H7 (cell line): ENCODE measurements around the gene BCL10. TPM values are rescaled to one million over a fixed set of nuclear protein-coding genes. Genes with fewer than 3 reads are reported as not detected.

Source experiments
- DNase-seq: peaks from one replicate; pipeline ENCODE4 v3.0.0; 2012
- H3K27me3 ChIP-seq: 2 replicates; pipeline ENCODE4 v1.6.0; 2011; ENCODE audit warnings: mild to moderate bottlenecking, low read length; ENCODE audit not compliant: control insufficient read depth, insufficient read depth
- H3K36me3 ChIP-seq: replicated peaks from 2 replicates; pipeline ENCODE4 v1.5.1; 2011; ENCODE audit warnings: low read length; ENCODE audit not compliant: control insufficient read depth, insufficient read depth
- H3K4me3 ChIP-seq: 2 replicates; pipeline ENCODE4 v1.5.1; 2011; ENCODE audit warnings: low read depth, mild to moderate bottlenecking, control low read depth, low read length, moderate library complexity; ENCODE audit not compliant: insufficient read depth
- total RNA-seq: library from RNA; depleted of rRNA; stranded (reverse); fragments of >200 nt; shearing (Covaris generic); gene quantifications from 2 replicates; pipeline ENCODE4 v1.2.3, GENCODE V29; 2014; rRNA removed

The BCL10 gene
- total RNA-seq, 1 experiment from 2014 or later = 23.0 TPM

DNA sequence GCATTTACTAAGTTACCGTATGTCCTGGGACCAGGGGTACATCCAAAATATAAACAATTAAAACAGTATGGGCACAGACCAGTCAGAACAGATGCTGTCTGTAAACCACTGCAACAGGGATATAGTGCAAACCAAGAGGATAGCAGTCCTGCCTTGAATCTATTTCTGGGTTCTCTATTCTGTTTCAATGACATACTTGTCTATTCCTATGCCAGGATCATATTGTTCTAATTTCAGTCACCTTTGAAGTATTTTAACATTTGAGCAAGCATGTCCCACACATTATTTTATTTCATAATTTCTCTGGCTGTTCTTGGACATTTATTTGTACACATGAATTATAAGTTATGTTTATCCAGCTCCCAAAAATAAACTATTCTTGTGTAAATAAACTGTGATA lies 47.5 kb downstream of the BCL10 start:
- DNase-seq = no peak
- Histone ChIP-seq H3K36me3 (no peaks in the 10 kb centered on the region), H3K27me3 (no peaks in the 10 kb centered on the region), H3K4me3 (no peak overlapping the region)

DNA sequence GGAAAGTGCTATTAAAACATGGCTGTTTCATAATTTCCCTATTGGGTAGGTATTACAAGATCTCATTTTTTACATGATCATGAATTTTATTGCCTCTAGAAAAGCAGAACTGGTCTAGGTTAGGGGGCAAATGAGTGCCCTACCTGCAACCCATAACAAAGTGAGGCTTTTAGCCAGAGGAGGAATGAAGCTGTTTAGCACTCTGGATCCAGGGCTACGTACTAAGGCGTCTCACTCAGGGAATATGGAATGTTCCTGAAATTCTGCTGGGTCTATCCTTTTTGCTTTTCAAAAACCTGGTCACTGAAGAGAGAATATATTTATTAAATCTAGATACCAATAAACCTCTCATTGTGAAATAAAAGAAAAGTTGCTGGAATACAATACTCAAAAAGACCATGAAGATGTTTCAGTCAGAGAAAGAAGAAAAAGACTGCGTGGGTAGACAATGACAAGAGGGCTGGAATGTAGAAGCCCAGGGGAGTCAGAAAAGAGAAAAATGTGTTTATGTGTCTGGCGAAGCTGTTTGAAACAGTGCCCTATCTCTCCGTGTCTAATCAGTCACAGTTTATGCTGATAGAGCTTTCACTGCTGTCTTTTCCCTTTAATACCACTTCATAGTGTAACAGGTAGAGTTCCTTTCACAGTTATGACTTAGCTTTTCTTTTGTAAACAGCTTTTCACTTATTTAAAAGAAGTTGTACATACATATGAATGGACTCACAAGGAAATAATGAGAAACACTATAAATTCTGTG lies 50.6 kb downstream of the BCL10 start:
- DNase-seq = no peak
- no peak overlapping the region for H3K4me3 ChIP-seq
- no peaks in the 10 kb centered on the region for H3K36me3 ChIP-seq
- no peaks in the 10 kb centered on the region; the same call in 1 of the 2 replicates for H3K27me3 ChIP-seq

- Histone ChIP-seq H3K36me3 (no peaks in the 10 kb centered on the region), H3K27me3 (no peaks in the 10 kb centered on the region; the same call in 1 of the 2 replicates), H3K4me3 (no peak overlapping the region)
- DNase-seq = peak; percentile 44
Observed at GRCh38 chr1:85224734-85225623, 51.5 kb downstream of the BCL10 start.

- no peak for DNase-seq
- Histone ChIP-seq H3K4me3 (no peak overlapping the region), H3K27me3 (no peaks in the 10 kb centered on the region; the same call in 1 of the 2 replicates), H3K36me3 (no peaks in the 10 kb centered on the region)
Observed at GRCh38 chr1:85224295-85224694, 52.1 kb downstream of the BCL10 start.

DNA sequence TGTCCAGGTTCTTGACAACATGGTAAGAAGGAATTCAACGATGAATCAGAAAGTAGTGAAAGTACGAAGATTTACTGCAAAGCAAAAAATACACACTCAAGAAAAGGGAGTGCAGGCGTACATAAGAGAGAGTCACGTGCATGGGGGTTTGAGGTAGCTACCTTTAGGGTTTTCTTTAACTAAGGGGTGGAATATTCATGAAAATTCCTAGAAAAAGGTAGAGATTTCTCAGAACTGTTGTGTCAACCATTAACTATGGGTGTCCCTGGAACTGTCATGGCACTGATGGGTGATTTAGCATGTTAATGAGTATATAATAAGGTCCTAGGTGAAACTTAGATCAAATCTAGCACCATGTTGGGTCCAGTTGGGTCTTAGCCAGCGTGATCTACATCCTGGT lies 53.1 kb downstream of the BCL10 start:
- DNase-seq = no peak

DNA sequence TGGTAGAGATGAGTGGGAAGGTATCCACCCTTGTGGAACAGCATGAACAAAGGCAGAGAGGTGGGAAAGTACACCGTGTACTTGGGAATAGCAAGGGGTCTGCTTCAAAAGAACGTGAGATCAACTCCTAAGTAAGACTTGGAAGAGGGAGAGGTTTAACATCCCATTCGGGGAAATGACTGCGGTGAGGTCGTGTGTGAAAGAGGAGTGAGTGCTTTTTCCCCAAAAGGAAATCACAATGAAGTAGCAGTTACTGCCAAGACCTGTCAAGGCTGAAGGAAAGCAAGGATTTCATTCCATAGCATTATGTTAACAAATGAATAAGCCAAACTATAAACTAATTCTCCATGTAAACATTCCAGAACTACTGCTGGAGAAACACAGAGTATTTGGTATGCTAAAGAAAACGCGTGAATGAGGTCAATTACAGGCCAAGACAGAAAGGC lies 55.7 kb downstream of the BCL10 start:
- no peak for DNase-seq
- Histone ChIP-seq H3K36me3 (no peaks in the 10 kb centered on the region), H3K4me3 (no peak overlapping the region), H3K27me3 (no peaks in the 10 kb centered on the region; the same call in 1 of the 2 replicates)

More for the DNA sequence above, 53.1 kb downstream of the BCL10 start:
- Histone ChIP-seq H3K4me3 (no peak overlapping the region), H3K36me3 (no peaks in the 10 kb centered on the region), H3K27me3 (no peaks in the 10 kb centered on the region; the same call in 1 of the 2 replicates)

DNA sequence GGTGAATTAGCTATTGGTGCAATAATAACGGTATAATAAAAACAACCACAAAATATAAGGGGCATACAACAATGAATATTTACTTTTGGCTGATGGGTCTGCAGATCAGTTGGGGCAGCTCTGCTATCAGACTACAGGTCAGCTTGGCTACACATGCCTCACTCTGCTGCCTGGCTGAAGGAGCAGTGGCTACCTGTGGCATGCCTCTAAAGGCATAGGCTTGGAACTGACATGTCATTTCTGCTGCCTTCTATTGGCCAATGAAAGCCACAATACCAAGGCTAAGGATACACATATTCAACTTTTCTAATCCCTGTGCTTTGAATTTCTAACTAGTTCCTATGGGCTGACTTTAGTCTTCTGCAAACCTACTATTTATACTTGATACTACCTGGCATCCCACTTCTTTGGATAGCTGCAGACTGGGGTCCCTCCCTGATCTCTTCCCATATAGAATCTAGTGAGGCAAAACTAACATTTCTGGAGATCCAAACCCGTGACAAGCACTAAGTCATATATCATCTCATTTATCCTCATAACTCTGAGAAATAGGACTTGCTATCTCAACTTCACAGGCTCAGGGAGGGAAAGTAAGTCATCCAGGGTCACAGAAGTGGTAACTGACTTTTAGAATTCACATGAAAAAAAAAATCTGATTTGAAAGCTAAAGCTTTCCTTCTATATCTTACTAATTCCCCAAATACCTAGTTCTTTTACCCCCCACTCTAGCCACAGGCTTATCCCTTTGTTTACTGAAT lies 56.4 kb downstream of the BCL10 start:
- DNase-seq = no peak
- Histone ChIP-seq H3K4me3 (no peak overlapping the region), H3K36me3 (no peaks in the 10 kb centered on the region), H3K27me3 (no peaks in the 10 kb centered on the region; the same call in 1 of the 2 replicates)

GRCh38 chr1:85216697-85217096 lies 59.7 kb downstream of the BCL10 start:
- no peak overlapping the region for H3K4me3 ChIP-seq
- no peaks in the 10 kb centered on the region for H3K36me3 ChIP-seq
- DNase-seq = no peak
- no peaks in the 10 kb centered on the region; the same call in 1 of the 2 replicates for H3K27me3 ChIP-seq

Other genes starting within 250 kb of the BCL10 start
- gene MCOLN3, start 228.1 kb downstream of the BCL10 start, total RNA-seq = 1.2 and 1.5 TPM in 2 replicates
- 13.0 and 15.6 TPM in 2 replicates for gene SYDE2, start 75.6 kb downstream of the BCL10 start, total RNA-seq
- gene C1orf52, start 17.0 kb downstream of the BCL10 start, total RNA-seq = 38.9 and 51.0 TPM in 2 replicates
- gene DDAH1, start 188.5 kb upstream of the BCL10 start, total RNA-seq = 33.3 and 39.3 TPM in 2 replicates